HL-60 (cell line): ENCODE data around the gene LIN7C.

Source experiments
- DNase-seq, 2 experiments: peaks; one replicate each; pipeline ENCODE4 v3.0.0-alpha.2; 2010 to 2020; ENCODE audit warnings: low read depth in 1 of 2, low spot score in 1 of 2
- H3K27ac ChIP-seq: fragments of 250-450 bp; sonication (Bioruptor Pico); replicated peaks from 2 replicates; pipeline ENCODE4 v1.5.1; 2020; ENCODE audit warnings: mild to moderate bottlenecking, moderate library complexity
- H3K27me3 ChIP-seq: fragments of 250-450 bp; sonication (Bioruptor Pico); 2 replicates; pipeline ENCODE4 v1.5.1; 2021; ENCODE audit warnings: mild to moderate bottlenecking, moderate library complexity; ENCODE audit not compliant: insufficient read depth, poor library complexity, severe bottlenecking
- H3K4me3 ChIP-seq: replicated peaks from 2 replicates; pipeline ENCODE4 v1.5.1; 2011; ENCODE audit warnings: mild to moderate bottlenecking, control low read depth, low read length; ENCODE audit not compliant: insufficient read depth
- CTCF ChIP-seq: IDR thresholded peaks from one replicate; pipeline ENCODE4 v1.5.1; 2011; ENCODE audit warnings: low read length, control low read depth, inconsistent platforms; ENCODE audit not compliant: insufficient read depth
- GABPA ChIP-seq: IDR thresholded peaks from 2 replicates; pipeline ENCODE4 v1.6.1; 2012; ENCODE audit warnings: low read depth
- POLR2AphosphoS5 ChIP-seq: IDR thresholded peaks from 2 replicates; pipeline ENCODE4 v1.6.1; 2012; ENCODE audit warnings: low read depth
- REST ChIP-seq: IDR thresholded peaks from 2 replicates; pipeline ENCODE4 v1.6.1; 2012; ENCODE audit warnings: low read depth; ENCODE audit not compliant: insufficient replicate concordance
- SPI1 ChIP-seq: IDR thresholded peaks from 2 replicates; pipeline ENCODE4 v1.6.1; 2012; ENCODE audit warnings: low read depth, mild to moderate bottlenecking, borderline replicate concordance

LIN7C gene

GRCh38 chr11:27526535-27526934 lies 20.0 kb upstream of the LIN7C start:
- no peaks in the 10 kb centered on the region for H3K27me3 ChIP-seq
- H3K4me3 ChIP-seq = no peak overlapping the region
- no peak for DNase-seq
- TF ChIP-seq SPI1 (no peak), GABPA (no peak), CTCF (no peak), POLR2AphosphoS5 (no peak), REST (no peak)
- no peak overlapping the region for H3K27ac ChIP-seq

GRCh38 chr11:27525824-27526516 lies 19.4 kb upstream of the LIN7C start:
- Histone ChIP-seq H3K27me3 (no peaks in the 10 kb centered on the region), H3K4me3 (no peak overlapping the region), H3K27ac (no peak overlapping the region)
- TF ChIP-seq CTCF = no peak
- TF ChIP-seq GABPA = no peak
- no peak for TF ChIP-seq REST
- TF ChIP-seq POLR2AphosphoS5 = no peak
- no peak for TF ChIP-seq SPI1
- DNase-seq = no peak

- TF ChIP-seq POLR2AphosphoS5 (no peak), GABPA (no peak), SPI1 (no peak), CTCF (no peak), REST (no peak)
- no peak overlapping the region for H3K27ac ChIP-seq
- no peaks in the 10 kb centered on the region for H3K27me3 ChIP-seq
- no peak overlapping the region for H3K4me3 ChIP-seq
- no peak for DNase-seq
Measured at GRCh38 chr11:27524155-27524554, 17.6 kb upstream of the LIN7C start.
